ENCODE data around the gene EDRF1.

DNA sequence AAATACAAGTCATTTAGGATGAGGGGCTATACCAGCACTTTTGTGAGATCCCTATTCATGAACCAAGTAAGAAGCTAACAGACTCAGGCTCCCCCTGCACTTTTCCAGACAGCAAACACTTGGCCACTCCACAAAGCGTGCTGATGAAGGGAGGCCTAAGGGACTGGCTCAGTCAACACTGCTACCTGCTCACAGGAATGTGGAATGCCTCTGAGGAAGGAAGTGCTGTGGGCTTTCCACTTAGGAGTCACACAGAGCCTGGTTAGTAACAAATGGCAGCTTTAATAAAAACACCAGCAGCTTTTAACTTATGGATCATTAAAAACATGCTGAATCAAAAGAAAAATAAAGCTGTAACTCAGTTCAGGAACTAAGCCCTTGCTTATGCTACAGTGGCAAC lies 88.5 kb downstream of the EDRF1 start:
- TF ChIP-seq SAP30 (IDR thresholded peaks at IDR 0.05; ENCODE audit: insufficient read depth, insufficient replicate concordance, low read length) (no peak), EP300 (IDR thresholded peaks at IDR 0.05; ENCODE audit: borderline replicate concordance in 1 of 2, low read depth in 2 of 2, low read length in 2 of 2) (no peak), GABPA (IDR thresholded peaks at IDR 0.05; ENCODE audit: borderline replicate concordance, insufficient read depth, low read length) (no peak), POLR2A (IDR thresholded peaks at IDR 0.05; ENCODE audit: control extremely low read depth in 1 of 2, low read depth in 2 of 2, low read length in 2 of 2) (no peak), EZH2 (IDR thresholded peaks at IDR 0.05; ENCODE audit: low read depth, low read length, severe bottlenecking) (no peak), SRF (IDR thresholded peaks at IDR 0.05; ENCODE audit: low read depth, low read length) (no peak), CREB1 (IDR thresholded peaks at IDR 0.05) (no peak), TAF1 (IDR thresholded peaks at IDR 0.05; ENCODE audit: low read depth, low read length) (no peak)
- TF ChIP-seq, protein P1, sequence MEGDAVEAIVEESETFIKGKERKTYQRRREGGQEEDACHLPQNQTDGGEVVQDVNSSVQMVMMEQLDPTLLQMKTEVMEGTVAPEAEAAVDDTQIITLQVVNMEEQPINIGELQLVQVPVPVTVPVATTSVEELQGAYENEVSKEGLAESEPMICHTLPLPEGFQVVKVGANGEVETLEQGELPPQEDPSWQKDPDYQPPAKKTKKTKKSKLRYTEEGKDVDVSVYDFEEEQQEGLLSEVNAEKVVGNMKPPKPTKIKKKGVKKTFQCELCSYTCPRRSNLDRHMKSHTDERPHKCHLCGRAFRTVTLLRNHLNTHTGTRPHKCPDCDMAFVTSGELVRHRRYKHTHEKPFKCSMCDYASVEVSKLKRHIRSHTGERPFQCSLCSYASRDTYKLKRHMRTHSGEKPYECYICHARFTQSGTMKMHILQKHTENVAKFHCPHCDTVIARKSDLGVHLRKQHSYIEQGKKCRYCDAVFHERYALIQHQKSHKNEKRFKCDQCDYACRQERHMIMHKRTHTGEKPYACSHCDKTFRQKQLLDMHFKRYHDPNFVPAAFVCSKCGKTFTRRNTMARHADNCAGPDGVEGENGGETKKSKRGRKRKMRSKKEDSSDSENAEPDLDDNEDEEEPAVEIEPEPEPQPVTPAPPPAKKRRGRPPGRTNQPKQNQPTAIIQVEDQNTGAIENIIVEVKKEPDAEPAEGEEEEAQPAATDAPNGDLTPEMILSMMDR (IDR thresholded peaks at IDR 0.05; ENCODE audit: control extremely low read depth in 1 of 3, insufficient read depth in 1 of 3, low read depth in 1 of 3, low read length in 3 of 3) = no peak
- TF ChIP-seq, protein P2, sequence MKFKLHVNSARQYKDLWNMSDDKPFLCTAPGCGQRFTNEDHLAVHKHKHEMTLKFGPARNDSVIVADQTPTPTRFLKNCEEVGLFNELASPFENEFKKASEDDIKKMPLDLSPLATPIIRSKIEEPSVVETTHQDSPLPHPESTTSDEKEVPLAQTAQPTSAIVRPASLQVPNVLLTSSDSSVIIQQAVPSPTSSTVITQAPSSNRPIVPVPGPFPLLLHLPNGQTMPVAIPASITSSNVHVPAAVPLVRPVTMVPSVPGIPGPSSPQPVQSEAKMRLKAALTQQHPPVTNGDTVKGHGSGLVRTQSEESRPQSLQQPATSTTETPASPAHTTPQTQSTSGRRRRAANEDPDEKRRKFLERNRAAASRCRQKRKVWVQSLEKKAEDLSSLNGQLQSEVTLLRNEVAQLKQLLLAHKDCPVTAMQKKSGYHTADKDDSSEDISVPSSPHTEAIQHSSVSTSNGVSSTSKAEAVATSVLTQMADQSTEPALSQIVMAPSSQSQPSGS (IDR thresholded peaks at IDR 0.05; ENCODE audit: low read length) = no peak
